ENCODE results near the gene VAMP8. TPM values are rescaled to one million over a fixed set of nuclear protein-coding genes. Genes with fewer than 3 reads are reported as not detected.

Gene VAMP8
- total and polyA plus RNA-seq, 4 donors: 29.2 to 140 (median 79.4) TPM

DNA sequence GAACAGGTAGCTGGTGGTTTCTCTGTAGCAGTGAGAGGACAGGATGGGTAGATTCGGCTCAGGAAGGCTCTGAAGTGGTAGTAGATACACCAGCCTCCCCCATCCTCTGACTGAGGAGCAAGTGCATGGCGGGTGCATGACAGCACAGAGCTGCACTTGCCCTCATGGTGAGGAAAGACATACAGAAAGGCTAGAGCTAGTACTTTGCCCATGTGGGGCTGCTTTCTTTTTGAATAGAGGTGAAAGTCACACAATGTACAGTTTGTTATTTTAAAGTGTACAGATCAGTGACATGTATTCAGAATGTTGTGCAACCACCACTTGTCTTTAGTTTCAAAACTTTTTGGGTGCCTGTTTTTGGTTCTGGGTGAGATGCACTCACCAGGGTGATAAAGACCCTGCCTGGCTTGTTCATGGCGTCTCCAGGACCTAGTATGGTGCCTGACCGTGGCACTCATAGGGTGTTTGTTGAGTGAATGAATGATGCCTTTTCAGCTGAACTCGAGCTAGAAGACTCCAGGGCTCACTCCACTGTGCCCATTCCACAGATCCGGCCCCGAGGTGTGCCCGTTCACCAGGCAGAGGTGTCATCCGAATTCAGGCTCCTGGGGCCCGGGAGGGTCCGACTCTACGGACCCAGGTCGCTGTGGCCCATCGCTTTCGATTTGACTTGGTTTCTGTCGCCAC, 6.4 kb downstream of the VAMP8 start:
- Histone ChIP-seq H3K27ac (ENCODE audit: low read depth in 1 of 2, low read length in 2 of 2) (peak overlapping the region; percentile 85 to 89), H3K36me3 (ENCODE audit: control insufficient read depth in 4 of 4, insufficient read depth in 3 of 4, low read depth in 1 of 4, low read length in 3 of 4) (peaks cover 0 to 7% (median 2%) of the 10 kb centered on the region in 4 donors), H3K4me3 (ENCODE audit: low read depth in 1 of 3, low read length in 3 of 3) (peak overlapping the region; percentile 27 to 71 (median 70)), H3K9ac (ENCODE audit: low read depth in 1 of 2, low read length in 2 of 2) (peak overlapping the region in 1 of 2 donors; percentile 3), H3K9me3 (ENCODE audit: control insufficient read depth in 4 of 4, low read length in 3 of 4) (no peaks in the 10 kb centered on the region), H3K27me3 (ENCODE audit: control insufficient read depth in 4 of 4, insufficient read depth in 4 of 4, low read length in 3 of 4) (no peaks in the 10 kb centered on the region), H3K4me1 (ENCODE audit: control insufficient read depth in 4 of 4, insufficient read depth in 4 of 4, low read length in 3 of 4) (peaks cover 12 to 34% (median 22%) of the 10 kb centered on the region in 4 donors)
- no peak for DNase-seq (ENCODE audit: low spot score)
- TF ChIP-seq JUND (IDR thresholded peaks at IDR 0.05) (no peak), RAD21 (IDR thresholded peaks at IDR 0.05) (no peak), FOXA2 (IDR thresholded peaks at IDR 0.05) (no peak), HNF4G (IDR thresholded peaks at IDR 0.05) (no peak), NR2F2 (IDR thresholded peaks at IDR 0.05) (no peak), GABPA (IDR thresholded peaks at IDR 0.05 in 1 of 2, conservative IDR thresholded peaks at IDR 0.05 in 1 of 2) (no peak), TAF1 (conservative IDR thresholded peaks at IDR 0.05) (no peak), RXRA (IDR thresholded peaks at IDR 0.05) (peak in 1 of 2 donors; percentile 18), EGR1 (IDR thresholded peaks at IDR 0.05; ENCODE audit: low read depth in 2 of 2) (no peak), HNF4A (conservative IDR thresholded peaks at IDR 0.05) (peak; percentile 24 to 26), FOXA1 (IDR thresholded peaks at IDR 0.05) (no peak), SP1 (IDR thresholded peaks at IDR 0.05) (peak; percentile 51), YY1 (IDR thresholded peaks at IDR 0.05) (no peak)
- TF ChIP-seq, protein P1, sequence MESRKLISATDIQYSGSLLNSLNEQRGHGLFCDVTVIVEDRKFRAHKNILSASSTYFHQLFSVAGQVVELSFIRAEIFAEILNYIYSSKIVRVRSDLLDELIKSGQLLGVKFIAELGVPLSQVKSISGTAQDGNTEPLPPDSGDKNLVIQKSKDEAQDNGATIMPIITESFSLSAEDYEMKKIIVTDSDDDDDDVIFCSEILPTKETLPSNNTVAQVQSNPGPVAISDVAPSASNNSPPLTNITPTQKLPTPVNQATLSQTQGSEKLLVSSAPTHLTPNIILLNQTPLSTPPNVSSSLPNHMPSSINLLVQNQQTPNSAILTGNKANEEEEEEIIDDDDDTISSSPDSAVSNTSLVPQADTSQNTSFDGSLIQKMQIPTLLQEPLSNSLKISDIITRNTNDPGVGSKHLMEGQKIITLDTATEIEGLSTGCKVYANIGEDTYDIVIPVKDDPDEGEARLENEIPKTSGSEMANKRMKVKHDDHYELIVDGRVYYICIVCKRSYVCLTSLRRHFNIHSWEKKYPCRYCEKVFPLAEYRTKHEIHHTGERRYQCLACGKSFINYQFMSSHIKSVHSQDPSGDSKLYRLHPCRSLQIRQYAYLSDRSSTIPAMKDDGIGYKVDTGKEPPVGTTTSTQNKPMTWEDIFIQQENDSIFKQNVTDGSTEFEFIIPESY (IDR thresholded peaks at IDR 0.05): no peak
- TF ChIP-seq, protein P2, sequence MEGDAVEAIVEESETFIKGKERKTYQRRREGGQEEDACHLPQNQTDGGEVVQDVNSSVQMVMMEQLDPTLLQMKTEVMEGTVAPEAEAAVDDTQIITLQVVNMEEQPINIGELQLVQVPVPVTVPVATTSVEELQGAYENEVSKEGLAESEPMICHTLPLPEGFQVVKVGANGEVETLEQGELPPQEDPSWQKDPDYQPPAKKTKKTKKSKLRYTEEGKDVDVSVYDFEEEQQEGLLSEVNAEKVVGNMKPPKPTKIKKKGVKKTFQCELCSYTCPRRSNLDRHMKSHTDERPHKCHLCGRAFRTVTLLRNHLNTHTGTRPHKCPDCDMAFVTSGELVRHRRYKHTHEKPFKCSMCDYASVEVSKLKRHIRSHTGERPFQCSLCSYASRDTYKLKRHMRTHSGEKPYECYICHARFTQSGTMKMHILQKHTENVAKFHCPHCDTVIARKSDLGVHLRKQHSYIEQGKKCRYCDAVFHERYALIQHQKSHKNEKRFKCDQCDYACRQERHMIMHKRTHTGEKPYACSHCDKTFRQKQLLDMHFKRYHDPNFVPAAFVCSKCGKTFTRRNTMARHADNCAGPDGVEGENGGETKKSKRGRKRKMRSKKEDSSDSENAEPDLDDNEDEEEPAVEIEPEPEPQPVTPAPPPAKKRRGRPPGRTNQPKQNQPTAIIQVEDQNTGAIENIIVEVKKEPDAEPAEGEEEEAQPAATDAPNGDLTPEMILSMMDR (IDR thresholded peaks at IDR 0.05; ENCODE audit: low read depth, low read length, missing input control): no peak
- TF ChIP-seq, protein P3, sequence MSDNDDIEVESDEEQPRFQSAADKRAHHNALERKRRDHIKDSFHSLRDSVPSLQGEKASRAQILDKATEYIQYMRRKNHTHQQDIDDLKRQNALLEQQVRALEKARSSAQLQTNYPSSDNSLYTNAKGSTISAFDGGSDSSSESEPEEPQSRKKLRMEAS (IDR thresholded peaks at IDR 0.05): no peak
- TF ChIP-seq, protein P4, sequence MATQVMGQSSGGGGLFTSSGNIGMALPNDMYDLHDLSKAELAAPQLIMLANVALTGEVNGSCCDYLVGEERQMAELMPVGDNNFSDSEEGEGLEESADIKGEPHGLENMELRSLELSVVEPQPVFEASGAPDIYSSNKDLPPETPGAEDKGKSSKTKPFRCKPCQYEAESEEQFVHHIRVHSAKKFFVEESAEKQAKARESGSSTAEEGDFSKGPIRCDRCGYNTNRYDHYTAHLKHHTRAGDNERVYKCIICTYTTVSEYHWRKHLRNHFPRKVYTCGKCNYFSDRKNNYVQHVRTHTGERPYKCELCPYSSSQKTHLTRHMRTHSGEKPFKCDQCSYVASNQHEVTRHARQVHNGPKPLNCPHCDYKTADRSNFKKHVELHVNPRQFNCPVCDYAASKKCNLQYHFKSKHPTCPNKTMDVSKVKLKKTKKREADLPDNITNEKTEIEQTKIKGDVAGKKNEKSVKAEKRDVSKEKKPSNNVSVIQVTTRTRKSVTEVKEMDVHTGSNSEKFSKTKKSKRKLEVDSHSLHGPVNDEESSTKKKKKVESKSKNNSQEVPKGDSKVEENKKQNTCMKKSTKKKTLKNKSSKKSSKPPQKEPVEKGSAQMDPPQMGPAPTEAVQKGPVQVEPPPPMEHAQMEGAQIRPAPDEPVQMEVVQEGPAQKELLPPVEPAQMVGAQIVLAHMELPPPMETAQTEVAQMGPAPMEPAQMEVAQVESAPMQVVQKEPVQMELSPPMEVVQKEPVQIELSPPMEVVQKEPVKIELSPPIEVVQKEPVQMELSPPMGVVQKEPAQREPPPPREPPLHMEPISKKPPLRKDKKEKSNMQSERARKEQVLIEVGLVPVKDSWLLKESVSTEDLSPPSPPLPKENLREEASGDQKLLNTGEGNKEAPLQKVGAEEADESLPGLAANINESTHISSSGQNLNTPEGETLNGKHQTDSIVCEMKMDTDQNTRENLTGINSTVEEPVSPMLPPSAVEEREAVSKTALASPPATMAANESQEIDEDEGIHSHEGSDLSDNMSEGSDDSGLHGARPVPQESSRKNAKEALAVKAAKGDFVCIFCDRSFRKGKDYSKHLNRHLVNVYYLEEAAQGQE (IDR thresholded peaks at IDR 0.05): no peak
- TF ChIP-seq, protein P5, sequence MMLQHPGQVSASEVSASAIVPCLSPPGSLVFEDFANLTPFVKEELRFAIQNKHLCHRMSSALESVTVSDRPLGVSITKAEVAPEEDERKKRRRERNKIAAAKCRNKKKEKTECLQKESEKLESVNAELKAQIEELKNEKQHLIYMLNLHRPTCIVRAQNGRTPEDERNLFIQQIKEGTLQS (IDR thresholded peaks at IDR 0.05): no peak
- WGBS: 29% methylated on average over 16 of the region's 16 CpGs
